ENCODE data around the gene SMKR1. TPM values are rescaled to one million over a fixed set of nuclear protein-coding genes. Genes with fewer than 3 reads are reported as not detected.
A peak's percentile ranks its signal among the peaks of the same experiment; 100 is the strongest.

Gene SMKR1
- total RNA-seq, 2 donors from 2014 or later = 0.55 to 0.97 TPM

GRCh38 chr7:129499999-129500398 is 2.3 kb upstream of the SMKR1 start:
- no peaks in the 10 kb centered on the region for H3K4me1 ChIP-seq (ENCODE audit: control insufficient read depth, insufficient read depth, low read length)
- peaks cover 29% of the 10 kb centered on the region for H3K27me3 ChIP-seq (ENCODE audit: control insufficient read depth, insufficient read depth, low read length, poor library complexity, severe bottlenecking)
- no peaks in the 10 kb centered on the region for H3K9me3 ChIP-seq (ENCODE audit: control insufficient read depth, low read length)
- H3K4me3 ChIP-seq (ENCODE audit: low read length) = no peak overlapping the region
- no peak for DNase-seq
- Mint-ChIP-seq H3K36me3 (ENCODE audit: low read depth) (no peaks in the 10 kb centered on the region), H3K9me3 (no peaks in the 10 kb centered on the region), H3K27me3 (ENCODE audit: insufficient read depth) (peaks cover 36% of the 10 kb centered on the region), H3K4me1 (peaks cover 6% of the 10 kb centered on the region), H3K4me3 (no peak overlapping the region), H3K27ac (no peak overlapping the region)
- no peak for TF ChIP-seq CTCF (conservative IDR thresholded peaks at IDR 0.05)
- no peak overlapping the region for H3K27ac ChIP-seq (ENCODE audit: low read depth, low read length)
- H3K36me3 ChIP-seq (ENCODE audit: control insufficient read depth, insufficient read depth, low read length) = no peaks in the 10 kb centered on the region
- 91 to 95% methylated on average over 5 to 6 of the region's 6 CpGs for WGBS, 2 experiments (ENCODE audit: insufficient coverage in 1 of 2, insufficient read length in 1 of 2)
- H3K9ac ChIP-seq (ENCODE audit: extremely low read depth, low read length, poor library complexity, severe bottlenecking) = no peak overlapping the region

- Mint-ChIP-seq H3K4me3 (peak overlapping the region; percentile 68), H3K27ac (no peak overlapping the region), H3K9me3 (no peaks in the 10 kb centered on the region), H3K27me3 (ENCODE audit: insufficient read depth) (peaks cover 34% of the 10 kb centered on the region), H3K4me1 (peaks cover 6% of the 10 kb centered on the region), H3K36me3 (ENCODE audit: low read depth) (no peaks in the 10 kb centered on the region)
- TF ChIP-seq CTCF (conservative IDR thresholded peaks at IDR 0.05) = peak; percentile 62
- no peak overlapping the region for H3K27ac ChIP-seq (ENCODE audit: low read depth, low read length)
- H3K27me3 ChIP-seq (ENCODE audit: control insufficient read depth, insufficient read depth, low read length, poor library complexity, severe bottlenecking) = peaks cover 29% of the 10 kb centered on the region
- H3K4me3 ChIP-seq (ENCODE audit: low read length) = peak overlapping the region; percentile 72
- WGBS, 2 experiments (ENCODE audit: insufficient coverage in 1 of 2, insufficient read length in 1 of 2) = 18 to 48% methylated on average over 11 to 58 of the region's 58 CpGs
- no peaks in the 10 kb centered on the region for H3K36me3 ChIP-seq (ENCODE audit: control insufficient read depth, insufficient read depth, low read length)
- peak; percentile 78 for DNase-seq
- H3K4me1 ChIP-seq (ENCODE audit: control insufficient read depth, insufficient read depth, low read length) = no peaks in the 10 kb centered on the region
- H3K9ac ChIP-seq (ENCODE audit: extremely low read depth, low read length, poor library complexity, severe bottlenecking) = no peak overlapping the region
- H3K9me3 ChIP-seq (ENCODE audit: control insufficient read depth, low read length) = no peaks in the 10 kb centered on the region
These were observed 666 bp downstream of the SMKR1 start for GRCh38 chr7:129502708-129503685.

- H3K36me3 Mint-ChIP-seq (ENCODE audit: low read depth) = no peaks in the 10 kb centered on the region
- H3K4me1 ChIP-seq (ENCODE audit: control insufficient read depth, insufficient read depth, low read length) = no peaks in the 10 kb centered on the region
- peak overlapping the region; percentile 68 for H3K4me3 Mint-ChIP-seq
- H3K27ac ChIP-seq (ENCODE audit: low read depth, low read length) = no peak overlapping the region
- peaks cover 29% of the 10 kb centered on the region for H3K27me3 ChIP-seq (ENCODE audit: control insufficient read depth, insufficient read depth, low read length, poor library complexity, severe bottlenecking)
- no peaks in the 10 kb centered on the region for H3K36me3 ChIP-seq (ENCODE audit: control insufficient read depth, insufficient read depth, low read length)
- 96 to 98% methylated on average over 7 to 8 of the region's 8 CpGs for WGBS, 2 experiments (ENCODE audit: insufficient coverage in 1 of 2, insufficient read length in 1 of 2)
- no peaks in the 10 kb centered on the region for H3K9me3 ChIP-seq (ENCODE audit: control insufficient read depth, low read length)
- H3K4me1 Mint-ChIP-seq = peaks cover 6% of the 10 kb centered on the region
- no peak overlapping the region for H3K9ac ChIP-seq (ENCODE audit: extremely low read depth, low read length, poor library complexity, severe bottlenecking)
- H3K9me3 Mint-ChIP-seq = no peaks in the 10 kb centered on the region
- H3K27me3 Mint-ChIP-seq (ENCODE audit: insufficient read depth) = peaks cover 34% of the 10 kb centered on the region
- H3K4me3 ChIP-seq (ENCODE audit: low read length) = no peak overlapping the region
- H3K27ac Mint-ChIP-seq = no peak overlapping the region
- TF ChIP-seq CTCF (conservative IDR thresholded peaks at IDR 0.05) = no peak
- no peak for DNase-seq
These were observed 1.4 kb downstream of the SMKR1 start for GRCh38 chr7:129503725-129504124.

Measured in endodermal cell (in vitro differentiated cells).